Measurements from ENCODE around the gene RABAC1. TPM values are rescaled to one million over a fixed set of nuclear protein-coding genes. Genes with fewer than 3 reads are reported as not detected.

Gene RABAC1
- total RNA-seq, 1 donor from 2014 or later: 282 TPM

DNA sequence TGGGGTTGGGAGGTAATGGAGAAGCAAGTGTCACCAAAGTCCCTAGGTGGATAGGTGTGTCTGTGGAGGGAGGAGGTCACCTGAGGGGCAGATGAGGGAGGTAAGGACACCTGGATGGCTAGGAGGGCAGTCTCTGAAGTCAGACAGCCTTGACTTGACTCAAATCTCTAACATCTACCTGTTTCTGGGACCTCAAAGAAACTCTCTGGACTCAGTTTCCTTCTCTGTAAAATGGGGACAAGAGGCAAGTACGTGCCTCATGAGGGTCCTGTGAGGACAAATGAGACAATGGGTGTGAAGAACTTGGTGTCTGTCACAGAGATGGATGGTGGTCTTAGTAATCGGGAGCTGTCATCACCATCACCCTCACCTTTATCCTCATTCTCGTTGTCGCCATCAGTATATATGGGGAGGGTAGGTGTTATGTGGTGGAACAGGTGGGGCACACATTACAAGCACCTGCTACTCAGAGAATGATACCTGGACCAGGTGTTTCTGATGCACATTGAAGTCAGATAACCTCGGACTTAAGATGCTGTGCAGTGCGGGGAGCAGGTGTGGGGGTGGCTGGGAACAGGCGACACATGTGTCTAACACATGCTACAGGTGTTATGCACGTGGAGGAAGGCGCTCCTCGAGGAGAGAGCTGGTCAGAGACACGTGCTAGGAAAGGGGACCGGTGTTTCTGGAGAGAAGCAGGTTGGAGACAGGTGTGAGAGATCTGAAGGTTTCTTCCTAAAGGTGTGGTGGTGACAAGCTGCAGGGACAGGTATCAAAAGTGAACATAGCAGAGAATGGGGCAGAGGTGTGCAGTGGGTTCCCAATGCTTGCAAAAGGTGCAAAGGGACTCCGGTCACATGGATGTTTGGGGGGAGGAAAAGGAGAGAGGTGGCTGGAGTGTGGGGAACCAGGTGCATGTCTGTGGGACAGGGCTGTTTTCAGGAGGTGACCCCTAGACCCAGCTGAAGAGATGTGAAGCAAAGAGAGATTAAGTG is 34.7 kb downstream of the RABAC1 start:
- H3K4me1 Mint-ChIP-seq (ENCODE audit: low read depth): peaks cover 7% of the 10 kb centered on the region
- TF ChIP-seq, protein P1, sequence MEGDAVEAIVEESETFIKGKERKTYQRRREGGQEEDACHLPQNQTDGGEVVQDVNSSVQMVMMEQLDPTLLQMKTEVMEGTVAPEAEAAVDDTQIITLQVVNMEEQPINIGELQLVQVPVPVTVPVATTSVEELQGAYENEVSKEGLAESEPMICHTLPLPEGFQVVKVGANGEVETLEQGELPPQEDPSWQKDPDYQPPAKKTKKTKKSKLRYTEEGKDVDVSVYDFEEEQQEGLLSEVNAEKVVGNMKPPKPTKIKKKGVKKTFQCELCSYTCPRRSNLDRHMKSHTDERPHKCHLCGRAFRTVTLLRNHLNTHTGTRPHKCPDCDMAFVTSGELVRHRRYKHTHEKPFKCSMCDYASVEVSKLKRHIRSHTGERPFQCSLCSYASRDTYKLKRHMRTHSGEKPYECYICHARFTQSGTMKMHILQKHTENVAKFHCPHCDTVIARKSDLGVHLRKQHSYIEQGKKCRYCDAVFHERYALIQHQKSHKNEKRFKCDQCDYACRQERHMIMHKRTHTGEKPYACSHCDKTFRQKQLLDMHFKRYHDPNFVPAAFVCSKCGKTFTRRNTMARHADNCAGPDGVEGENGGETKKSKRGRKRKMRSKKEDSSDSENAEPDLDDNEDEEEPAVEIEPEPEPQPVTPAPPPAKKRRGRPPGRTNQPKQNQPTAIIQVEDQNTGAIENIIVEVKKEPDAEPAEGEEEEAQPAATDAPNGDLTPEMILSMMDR (IDR thresholded peaks at IDR 0.05): no peak
- peaks cover 5% of the 10 kb centered on the region for H3K36me3 Mint-ChIP-seq (ENCODE audit: low read depth)
- no peak overlapping the region for H3K4me3 Mint-ChIP-seq (ENCODE audit: unreplicated experiment)
- no peak overlapping the region for H3K27ac Mint-ChIP-seq (ENCODE audit: unreplicated experiment)
- peaks cover 22% of the 10 kb centered on the region for H3K27me3 Mint-ChIP-seq (ENCODE audit: low read depth)
- H3K9me3 Mint-ChIP-seq (ENCODE audit: low read depth): no peaks in the 10 kb centered on the region
- no peak for DNase-seq (ENCODE audit: low spot score)

DNA sequence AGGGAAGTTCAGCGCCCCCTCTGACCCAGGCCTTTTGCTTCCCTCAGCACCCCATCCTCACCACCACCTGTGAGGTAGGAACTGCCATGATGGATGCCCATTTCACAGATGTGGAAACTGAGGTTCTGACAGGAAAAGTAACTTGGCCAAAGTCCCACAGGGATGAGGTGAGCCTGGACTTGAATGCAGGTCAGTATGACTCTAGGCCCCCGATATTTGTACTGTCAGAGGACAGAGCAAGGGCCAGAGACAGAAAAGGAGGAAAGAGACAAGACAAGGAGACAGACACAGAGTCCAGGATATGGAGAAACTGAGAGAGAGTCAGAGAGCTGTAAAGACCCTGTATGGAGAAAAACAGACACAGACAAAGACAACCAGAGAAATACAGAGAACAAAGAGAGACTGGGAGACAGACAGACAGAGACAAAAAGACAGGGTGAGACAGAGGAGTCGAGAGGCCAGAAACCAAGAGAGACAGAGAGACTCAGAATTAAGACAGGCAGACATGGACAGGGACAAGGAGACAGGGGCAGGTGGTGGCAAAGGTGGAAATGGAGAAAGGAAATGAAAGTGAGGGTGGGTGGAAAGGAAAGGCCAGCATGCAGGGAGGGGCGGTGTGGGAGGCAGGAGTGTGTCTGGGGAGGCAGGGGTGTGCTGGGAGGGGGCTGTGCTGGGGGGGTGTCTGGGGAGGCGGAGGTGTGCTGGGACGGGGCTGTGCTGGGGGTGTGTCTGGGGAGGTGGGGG is 35.9 kb downstream of the RABAC1 start:
- H3K36me3 Mint-ChIP-seq (ENCODE audit: low read depth): peaks cover 2% of the 10 kb centered on the region
- TF ChIP-seq, protein P1 (IDR thresholded peaks at IDR 0.05): no peak
- H3K9me3 Mint-ChIP-seq (ENCODE audit: low read depth): no peaks in the 10 kb centered on the region
- no peaks in the 10 kb centered on the region for H3K4me1 Mint-ChIP-seq (ENCODE audit: low read depth)
- peaks cover 15% of the 10 kb centered on the region for H3K27me3 Mint-ChIP-seq (ENCODE audit: low read depth)
- H3K4me3 Mint-ChIP-seq (ENCODE audit: unreplicated experiment): no peak overlapping the region
- H3K27ac Mint-ChIP-seq (ENCODE audit: unreplicated experiment): no peak overlapping the region
- DNase-seq (ENCODE audit: low spot score): no peak

DNA sequence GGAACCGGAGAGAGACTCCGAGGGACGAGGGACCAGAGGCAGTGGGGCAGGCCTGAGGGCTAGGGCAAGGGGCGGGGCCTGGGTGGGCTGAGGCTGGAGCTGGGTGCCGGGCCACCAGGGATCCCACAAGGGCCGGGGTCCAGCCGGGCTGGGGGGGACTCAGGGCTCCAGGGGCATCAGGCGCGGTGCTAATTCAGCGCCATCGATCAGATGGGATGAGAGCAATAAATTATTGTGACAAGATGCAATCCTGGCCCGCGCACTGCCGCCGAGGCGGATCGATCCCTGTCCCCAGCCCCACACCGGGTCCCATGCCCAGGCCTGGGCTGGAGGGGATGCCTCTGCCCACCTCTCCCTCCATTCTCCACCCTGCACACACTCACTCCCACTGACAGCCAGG is 36.5 kb downstream of the RABAC1 start:
- Mint-ChIP-seq H3K4me3 (ENCODE audit: unreplicated experiment) (no peak overlapping the region), H3K4me1 (ENCODE audit: low read depth) (no peaks in the 10 kb centered on the region), H3K9me3 (ENCODE audit: low read depth) (no peaks in the 10 kb centered on the region), H3K27me3 (ENCODE audit: low read depth) (peaks cover 15% of the 10 kb centered on the region), H3K27ac (ENCODE audit: unreplicated experiment) (no peak overlapping the region), H3K36me3 (ENCODE audit: low read depth) (peaks cover 2% of the 10 kb centered on the region)
- no peak for DNase-seq (ENCODE audit: low spot score)
- TF ChIP-seq, protein P1 (IDR thresholded peaks at IDR 0.05): no peak

DNA sequence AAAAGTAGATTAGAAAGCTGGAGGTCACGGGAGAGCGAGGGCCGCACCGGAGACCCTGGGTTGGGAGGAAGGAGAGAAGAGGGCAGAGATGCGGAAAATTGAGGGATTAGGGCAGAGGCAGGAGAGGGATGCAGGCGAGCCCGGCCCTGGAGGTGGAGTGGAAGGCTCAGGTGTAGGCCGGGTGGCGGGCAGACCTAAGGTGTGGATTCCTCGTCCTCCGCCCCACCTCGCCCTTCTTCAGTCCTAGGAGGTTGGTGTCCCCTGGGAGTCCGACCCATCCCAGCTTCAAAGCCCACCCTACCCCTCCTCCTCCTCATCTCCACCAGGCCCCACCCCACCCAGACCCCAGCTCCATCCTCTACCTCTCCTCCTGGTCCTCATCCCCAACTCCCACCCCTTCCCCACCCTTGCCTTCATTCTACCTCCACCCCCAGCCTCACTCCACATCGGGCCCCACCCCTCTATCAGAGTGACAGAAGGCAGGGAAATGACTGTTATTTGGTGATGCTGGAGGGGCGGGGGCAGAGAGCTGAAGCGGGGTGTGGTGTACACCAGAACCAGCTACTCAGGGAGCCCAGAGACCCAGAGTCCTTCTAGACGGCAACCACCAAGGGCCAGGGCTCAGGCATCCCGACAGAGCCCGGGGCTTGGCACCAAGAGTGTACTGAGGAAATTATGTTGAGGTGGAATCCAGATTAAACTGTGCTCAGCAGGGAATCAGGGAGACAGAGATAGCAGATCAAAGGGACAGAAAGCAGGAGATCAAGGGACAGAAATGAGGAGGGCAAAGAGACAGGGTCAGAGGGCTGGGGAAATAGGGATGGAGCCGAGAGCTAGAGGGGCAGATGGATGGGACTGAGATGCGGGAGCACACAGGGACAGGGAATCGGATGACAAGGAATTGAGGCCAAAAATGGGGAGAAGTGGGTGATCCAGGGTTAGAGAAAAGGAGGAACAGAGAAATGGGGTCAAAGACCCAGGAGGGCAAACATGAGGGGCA is 37.2 kb downstream of the RABAC1 start:
- Mint-ChIP-seq H3K27ac (ENCODE audit: unreplicated experiment) (no peak overlapping the region), H3K36me3 (ENCODE audit: low read depth) (peaks cover 2% of the 10 kb centered on the region), H3K4me3 (ENCODE audit: unreplicated experiment) (no peak overlapping the region), H3K4me1 (ENCODE audit: low read depth) (no peaks in the 10 kb centered on the region), H3K27me3 (ENCODE audit: low read depth) (peaks cover 15% of the 10 kb centered on the region), H3K9me3 (ENCODE audit: low read depth) (no peaks in the 10 kb centered on the region)
- no peak for DNase-seq (ENCODE audit: low spot score)
- TF ChIP-seq, protein P1 (IDR thresholded peaks at IDR 0.05): no peak
